Adrenal gland (tissue), 5 donors: ENCODE results near the gene PRKCH.

Source experiments
- POLR2A ChIP-seq, 2 donors: fragments of 450-650 bp; IDR thresholded peaks; one replicate each; pipeline ENCODE4 v1.6.1; 2017; ENCODE audit warnings: antibody characterized with exemption in 2 of 2, mild to moderate bottlenecking in 2 of 2, moderate library complexity in 1 of 2
- TF ChIP-seq, protein P1 (sequence below), 6 experiments: fragments of 450-650 bp in 4 of 6; fragments of 200-600 bp in 2 of 6; sonication (generic) in 1 of 6; IDR thresholded peaks; 1 replicate in 5 of 6; 2 replicates in 1 of 6; pipeline versions ENCODE4 v1.5.1 to v1.8.0; 2016 to 2021; ENCODE audit warnings: antibody characterized with exemption in 6 of 6, mild to moderate bottlenecking in 2 of 6, moderate library complexity in 1 of 6
- donor health status: DM: no; HTN: no; CAD: no.

DNA sequence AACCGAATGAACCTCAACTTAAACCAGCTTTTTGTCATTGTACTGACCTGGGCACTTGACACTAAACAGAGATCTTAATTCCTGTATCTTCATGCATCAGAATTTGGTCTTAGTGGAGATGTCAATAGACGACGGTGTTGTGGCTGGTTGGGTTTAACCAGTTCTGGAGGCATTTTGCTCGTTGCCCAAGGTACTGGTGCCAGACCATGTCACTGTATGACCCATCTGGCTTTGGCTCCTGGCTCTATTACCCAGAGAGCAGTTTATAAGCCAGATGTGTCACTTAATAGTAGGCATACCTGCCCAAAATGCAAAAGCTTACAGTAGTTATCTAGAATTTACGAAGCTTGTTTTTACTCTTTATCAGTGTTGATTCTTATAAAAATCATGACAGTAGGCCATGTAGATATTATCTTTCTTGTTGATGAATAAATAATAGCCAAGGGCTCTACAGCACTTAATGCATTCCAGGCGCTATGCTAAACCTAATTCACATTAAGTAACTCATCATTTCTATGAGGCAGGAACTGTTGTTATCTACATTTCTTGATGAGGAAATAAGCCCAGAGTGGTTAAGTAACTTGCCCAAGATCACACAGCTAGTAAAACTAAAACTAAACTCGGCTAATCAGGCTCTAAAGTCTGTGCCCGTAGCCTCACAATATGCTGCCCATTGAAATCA is 194.2 kb downstream of the PRKCH start:
- TF ChIP-seq, protein P1, sequence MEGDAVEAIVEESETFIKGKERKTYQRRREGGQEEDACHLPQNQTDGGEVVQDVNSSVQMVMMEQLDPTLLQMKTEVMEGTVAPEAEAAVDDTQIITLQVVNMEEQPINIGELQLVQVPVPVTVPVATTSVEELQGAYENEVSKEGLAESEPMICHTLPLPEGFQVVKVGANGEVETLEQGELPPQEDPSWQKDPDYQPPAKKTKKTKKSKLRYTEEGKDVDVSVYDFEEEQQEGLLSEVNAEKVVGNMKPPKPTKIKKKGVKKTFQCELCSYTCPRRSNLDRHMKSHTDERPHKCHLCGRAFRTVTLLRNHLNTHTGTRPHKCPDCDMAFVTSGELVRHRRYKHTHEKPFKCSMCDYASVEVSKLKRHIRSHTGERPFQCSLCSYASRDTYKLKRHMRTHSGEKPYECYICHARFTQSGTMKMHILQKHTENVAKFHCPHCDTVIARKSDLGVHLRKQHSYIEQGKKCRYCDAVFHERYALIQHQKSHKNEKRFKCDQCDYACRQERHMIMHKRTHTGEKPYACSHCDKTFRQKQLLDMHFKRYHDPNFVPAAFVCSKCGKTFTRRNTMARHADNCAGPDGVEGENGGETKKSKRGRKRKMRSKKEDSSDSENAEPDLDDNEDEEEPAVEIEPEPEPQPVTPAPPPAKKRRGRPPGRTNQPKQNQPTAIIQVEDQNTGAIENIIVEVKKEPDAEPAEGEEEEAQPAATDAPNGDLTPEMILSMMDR (IDR thresholded peaks at IDR 0.05) = no peak
- no peak for TF ChIP-seq POLR2A (IDR thresholded peaks at IDR 0.05)
